SU-DHL-6 (cell line): ENCODE data around the gene BAZ1A.

ENCODE experiments used
- H2AFZ ChIP-seq: fragments of 200-600 bp; sonication (generic); 2 replicates; pipeline ENCODE4 v1.6.1; 2014; ENCODE audit warnings: low read depth, mild to moderate bottlenecking, moderate library complexity, mixed read lengths, antibody characterized with exemption, low read length; ENCODE audit not compliant: severe bottlenecking
- H3F3A ChIP-seq: fragments of 200-600 bp; shearing (Covaris generic); 2 replicates; pipeline ENCODE4 v1.6.0; 2016; ENCODE audit warnings: antibody characterized with exemption, mild to moderate bottlenecking; ENCODE audit not compliant: insufficient read depth
- H3K27ac ChIP-seq: fragments of 200-600 bp; sonication (generic); 2 replicates; pipeline ENCODE4 v1.5.1; 2016; ENCODE audit warnings: low read depth, mild to moderate bottlenecking, low read length, moderate library complexity, mixed read lengths
- H3K27me3 ChIP-seq: fragments of 200-600 bp; sonication (generic), shearing (Covaris generic); 2 replicates; pipeline ENCODE4 v1.6.0; 2014; ENCODE audit warnings: mild to moderate bottlenecking, low read length
- H3K36me3 ChIP-seq: fragments of 200-600 bp; sonication (generic); 2 replicates; pipeline ENCODE4 v1.6.1; 2014; ENCODE audit warnings: mild to moderate bottlenecking, low read length, mixed read lengths
- H3K4me2 ChIP-seq: fragments of 300-600, 200-600 bp; shearing (Covaris generic), sonication (generic); 2 replicates; pipeline ENCODE4 v1.6.0; 2014; ENCODE audit warnings: low read length, low read depth, mild to moderate bottlenecking; ENCODE audit not compliant: poor library complexity, severe bottlenecking
- H3K4me3 ChIP-seq: fragments of 200-600 bp; sonication (generic); 2 replicates; pipeline ENCODE4 v1.5.1; 2014; ENCODE audit warnings: antibody characterized with exemption, low read length, mild to moderate bottlenecking, mixed read lengths; ENCODE audit not compliant: insufficient read depth, poor library complexity, severe bottlenecking
- H3K79me2 ChIP-seq: fragments of 200-600 bp; sonication (generic); 2 replicates; pipeline ENCODE4 v1.6.1; 2014; ENCODE audit warnings: mild to moderate bottlenecking, low read length, moderate library complexity; ENCODE audit not compliant: insufficient read depth
- H3K9ac ChIP-seq: fragments of 200-600 bp; sonication (generic); 2 replicates; pipeline ENCODE4 v1.7.0; 2014; ENCODE audit warnings: mild to moderate bottlenecking, low read length
- H3K9me2 ChIP-seq: fragments of 200-600 bp; sonication (generic); replicated peaks from 2 replicates; pipeline ENCODE4 v1.6.1; 2014; ENCODE audit warnings: low read length; ENCODE audit not compliant: insufficient read depth
- H3K9me3 ChIP-seq: fragments of 200-600 bp; sonication (generic); 2 replicates; pipeline ENCODE4 v1.6.1; 2014; ENCODE audit warnings: low read length, mixed read lengths; ENCODE audit not compliant: insufficient read depth
- H4K20me1 ChIP-seq: fragments of 200-600 bp; sonication (generic); 2 replicates; pipeline ENCODE4 v1.6.1; 2014; ENCODE audit warnings: low read depth, mild to moderate bottlenecking, antibody characterized with exemption, low read length, moderate library complexity, mixed read lengths
- CTCF ChIP-seq: fragments of 200-600 bp; sonication (generic); IDR thresholded peaks from one replicate; pipeline ENCODE4 v1.5.1; 2017; ENCODE audit warnings: antibody characterized with exemption, mild to moderate bottlenecking, low read length, moderate library complexity; ENCODE audit not compliant: insufficient read depth, poor library complexity, severe bottlenecking
- EZH2phosphoT487 ChIP-seq: fragments of 200-600 bp; sonication (generic), shearing (Covaris generic); conservative IDR thresholded peaks from 2 replicates; pipeline ENCODE4 v1.6.1; 2018; ENCODE audit warnings: mild to moderate bottlenecking, antibody characterized with exemption, low read length, moderate library complexity, mixed read lengths

Gene BAZ1A

DNA sequence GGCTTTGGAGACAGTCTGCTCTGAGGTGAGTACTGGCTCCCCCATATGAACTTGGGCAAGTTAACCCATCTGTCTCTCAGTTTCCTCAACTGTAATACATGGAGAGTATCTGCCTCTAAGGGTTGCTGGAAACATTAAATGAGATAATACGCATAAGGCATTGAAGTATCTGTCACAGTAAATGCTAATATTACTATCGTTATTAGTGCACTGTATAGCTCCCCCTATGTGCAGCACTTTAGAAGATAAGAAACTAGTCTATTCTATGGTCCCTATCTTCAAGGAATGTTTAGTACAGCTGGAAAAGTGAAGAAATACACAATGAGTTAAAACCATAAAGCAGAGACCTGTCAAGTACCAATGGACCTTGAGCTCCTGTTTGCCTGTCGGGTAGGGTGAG lies 109.1 kb downstream of the BAZ1A start:
- Histone ChIP-seq H4K20me1 (no peaks in the 10 kb centered on the region), H3K36me3 (peaks cover 56% of the 10 kb centered on the region; the same call in 1 of the 2 replicates), H3K79me2 (no peaks in the 10 kb centered on the region), H3K9me2 (no peaks in the 10 kb centered on the region), H3K4me3 (no peak overlapping the region), H3K9ac (no peak overlapping the region), H3K9me3 (no peaks in the 10 kb centered on the region), H3K27ac (no peak overlapping the region), H3K27me3 (no peaks in the 10 kb centered on the region), H3F3A (peaks cover 11% of the 10 kb centered on the region; the same call in 1 of the 2 replicates), H3K4me2 (no peak overlapping the region), H2AFZ (no peak overlapping the region)
- TF ChIP-seq CTCF (peak; percentile 12), EZH2phosphoT487 (no peak)

- H3K36me3 ChIP-seq, result peaks cover 28% of the 10 kb centered on the region
- no peak overlapping the region for H2AFZ ChIP-seq
- H3K27me3 ChIP-seq, result no peaks in the 10 kb centered on the region
- no peaks in the 10 kb centered on the region for H4K20me1 ChIP-seq
- H3K9ac ChIP-seq, result no peak overlapping the region
- no peaks in the 10 kb centered on the region for H3K79me2 ChIP-seq
- no peaks in the 10 kb centered on the region for H3K9me2 ChIP-seq
- TF ChIP-seq EZH2phosphoT487 (no peak), CTCF (no peak)
- no peak overlapping the region for H3K27ac ChIP-seq
- no peak overlapping the region for H3K4me2 ChIP-seq
- H3K9me3 ChIP-seq, result no peaks in the 10 kb centered on the region
- H3K4me3 ChIP-seq, result no peak overlapping the region
- 0 out of 2 replicates have a peak, but pooled peaks cover 16% of the 10 kb centered on the region for H3F3A ChIP-seq
These were observed 119.9 kb downstream of the BAZ1A start for GRCh38 chr14:34755215-34755614.

GRCh38 chr14:34754687-34755086 lies 120.5 kb downstream of the BAZ1A start:
- Histone ChIP-seq H3K4me2 (no peak overlapping the region), H3K36me3 (peaks cover 25% of the 10 kb centered on the region), H4K20me1 (no peaks in the 10 kb centered on the region), H3K27me3 (no peaks in the 10 kb centered on the region), H3K9me2 (no peaks in the 10 kb centered on the region), H3K4me3 (no peak overlapping the region), H3K9ac (no peak overlapping the region), H3K79me2 (no peaks in the 10 kb centered on the region), H3F3A (0 out of 2 replicates have a peak, but pooled peaks cover 20% of the 10 kb centered on the region), H2AFZ (no peak overlapping the region), H3K27ac (no peak overlapping the region), H3K9me3 (no peaks in the 10 kb centered on the region)
- TF ChIP-seq EZH2phosphoT487, result no peak
- TF ChIP-seq CTCF, result no peak
